ENCODE data around the gene DDR1.
A peak's percentile ranks its signal among the peaks of the same experiment; 100 is the strongest.
"Not testable (repeated sequence)": the region's sequence is repeated elsewhere in the genome, so short reads cannot be mapped to it uniquely, and the experiment has no call there.

Gene DDR1

DNA sequence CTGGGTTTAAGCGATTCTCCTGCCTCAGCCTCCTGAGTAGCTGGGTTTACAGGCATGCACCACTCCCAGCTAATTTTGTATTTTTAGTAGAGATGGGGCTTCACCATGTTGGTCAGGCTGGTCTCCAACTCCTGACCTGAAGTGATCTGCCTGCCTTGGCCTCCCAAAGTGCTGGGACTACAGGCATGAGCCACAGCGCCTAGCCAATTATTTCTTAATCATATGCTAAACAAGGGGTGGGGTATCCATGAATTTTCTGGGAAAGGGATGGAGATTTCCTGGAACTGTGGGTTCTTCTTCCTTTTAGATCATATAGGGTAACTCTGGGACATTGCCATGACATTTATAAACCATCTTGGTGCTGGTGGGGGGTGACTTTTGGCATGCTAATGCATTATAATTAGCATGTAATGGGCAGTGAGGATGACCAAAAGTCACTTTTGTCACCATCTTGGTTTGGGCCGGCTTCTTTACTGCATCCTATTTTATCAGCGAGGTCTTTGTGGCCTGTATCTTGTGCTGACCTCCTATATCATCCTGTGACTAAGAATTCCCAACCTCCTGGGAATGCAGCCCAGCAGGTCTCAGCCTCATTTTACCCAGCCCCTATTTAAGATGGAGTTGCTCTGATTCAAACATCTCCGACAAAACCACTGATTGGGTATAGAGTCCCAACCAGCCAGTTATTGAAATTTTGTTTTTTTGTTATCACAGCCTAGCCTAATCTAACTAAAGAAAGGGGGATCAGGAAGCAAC, 29.9 kb upstream of the DDR1 start:
- DNase-seq, result no peak

DNA sequence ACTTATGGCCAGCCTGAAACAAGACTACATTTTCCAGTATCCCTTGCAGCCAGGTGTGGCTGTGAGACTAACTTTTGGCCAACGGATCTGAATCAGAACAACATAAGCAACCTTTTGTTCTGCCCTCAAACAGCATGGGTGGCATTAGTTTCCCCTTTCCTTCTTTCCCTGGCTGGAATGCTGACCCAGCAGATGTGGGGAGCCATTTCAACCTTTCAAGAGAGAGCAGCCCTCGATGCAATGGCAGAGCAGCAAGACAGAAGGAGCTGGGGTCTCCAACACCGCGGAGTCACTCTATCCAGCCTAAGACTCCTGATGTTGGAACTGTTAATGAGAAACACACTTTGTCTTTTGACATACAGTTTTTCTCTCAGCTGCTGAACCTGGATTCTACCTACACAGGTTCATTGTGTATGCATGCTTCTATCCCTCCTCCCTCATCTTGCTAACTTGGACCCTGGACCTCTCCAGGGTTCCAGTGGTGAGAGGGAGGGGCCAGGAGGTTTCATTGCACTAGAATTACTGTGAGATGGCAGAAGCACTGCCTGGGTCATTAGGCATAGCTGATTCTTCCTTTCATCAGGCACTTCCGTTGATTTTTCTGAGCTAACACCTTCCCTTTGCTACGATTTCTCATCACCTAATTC, 28.8 kb upstream of the DDR1 start:
- no peak for DNase-seq

DNA sequence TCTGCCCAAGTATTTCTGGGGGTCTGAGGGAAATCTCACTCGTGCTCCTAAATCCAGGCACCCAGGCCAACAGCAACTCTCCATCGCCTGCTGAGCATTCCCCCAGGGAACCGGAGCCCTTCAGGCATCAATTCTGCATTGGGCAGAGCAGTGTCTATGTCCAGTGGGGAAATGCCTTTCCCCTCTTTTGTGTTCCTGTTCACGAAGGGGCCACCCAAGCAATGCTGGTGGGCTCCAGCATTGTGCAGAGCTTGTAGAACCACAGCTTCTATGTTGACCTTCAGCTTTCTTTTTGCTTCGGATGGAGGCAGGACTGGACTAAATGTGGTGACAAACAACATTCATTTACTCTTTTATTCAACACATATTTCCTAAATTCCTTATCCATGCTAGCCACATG, 27.2 kb upstream of the DDR1 start:
- DNase-seq, result no peak

DNA sequence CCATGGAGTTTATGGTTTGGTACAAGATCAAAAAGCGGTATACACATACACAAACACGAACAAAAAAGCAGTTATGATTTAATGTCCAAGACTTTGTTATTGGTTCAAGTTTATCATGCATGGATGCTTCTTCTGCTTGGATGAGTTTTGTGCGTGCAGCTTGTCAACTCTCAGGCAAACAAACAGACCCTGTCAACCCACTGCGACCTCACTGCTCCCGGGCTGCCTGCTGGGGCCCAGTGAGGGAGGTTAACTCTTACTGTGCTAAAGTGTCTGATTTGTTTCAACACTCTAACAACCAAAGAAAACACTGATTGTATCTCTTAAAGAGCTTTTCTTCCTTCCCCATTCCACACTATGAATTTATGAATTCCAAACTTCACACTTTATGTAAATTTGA, 26.8 kb upstream of the DDR1 start:
- DNase-seq, result no peak

DNA sequence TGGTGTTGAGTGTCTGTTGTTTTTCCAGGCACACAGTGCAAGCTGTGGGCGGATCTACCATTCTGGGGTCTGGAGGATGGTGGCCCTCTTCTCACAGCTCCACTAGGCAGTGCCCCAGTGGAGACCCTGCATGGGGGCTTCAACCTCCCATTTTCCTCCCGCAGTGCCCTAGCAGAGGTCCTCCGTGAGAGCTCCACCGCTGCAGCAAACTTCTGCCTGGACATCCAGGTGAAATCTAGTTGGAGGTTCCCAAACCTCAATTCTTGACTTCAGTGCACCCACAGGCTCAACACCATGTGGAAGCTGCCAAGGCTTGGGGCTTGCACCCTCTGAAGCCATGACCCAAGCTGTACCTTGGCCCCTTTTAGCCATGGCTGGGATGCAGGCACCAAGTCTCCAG, 24.6 kb upstream of the DDR1 start:
- not testable (repeated sequence) for DNase-seq

DNA sequence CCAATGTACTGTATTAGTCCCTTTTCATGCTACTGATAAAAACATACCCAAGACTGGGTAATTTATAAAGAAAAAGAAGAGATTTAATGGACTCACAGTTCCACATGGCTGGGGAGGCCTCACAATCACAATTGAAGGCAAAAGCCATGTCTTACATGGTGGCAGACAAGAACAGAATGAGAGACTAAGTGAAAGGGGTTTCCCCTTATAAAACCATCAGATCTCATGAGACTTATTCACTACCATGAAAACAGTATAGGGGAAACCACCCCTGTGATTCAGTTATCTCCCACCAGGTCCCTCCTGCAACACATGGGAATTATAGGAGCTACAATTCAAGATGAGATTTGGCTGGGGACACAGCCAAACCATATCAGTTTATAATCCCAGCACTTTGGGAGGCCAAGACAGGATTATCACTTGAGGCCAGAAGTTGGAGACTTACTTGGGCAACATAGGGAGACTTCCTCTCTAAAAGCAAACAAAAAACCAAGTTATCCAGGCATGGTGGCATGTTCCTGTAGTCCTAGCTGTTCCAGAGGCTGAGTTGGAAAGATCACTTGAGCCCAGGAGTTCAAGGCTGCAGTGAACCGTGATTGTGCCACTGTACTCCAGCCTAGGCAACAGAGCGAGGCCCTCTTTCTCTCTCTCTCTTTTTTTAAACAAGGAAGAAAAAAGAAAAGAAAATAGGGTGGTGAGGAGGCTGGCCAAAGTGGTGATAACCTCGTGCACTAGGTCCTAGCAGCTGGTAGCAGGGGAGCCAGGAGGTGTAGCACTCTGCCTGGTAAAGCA, 22.9 kb upstream of the DDR1 start:
- DNase-seq, result no peak

DNA sequence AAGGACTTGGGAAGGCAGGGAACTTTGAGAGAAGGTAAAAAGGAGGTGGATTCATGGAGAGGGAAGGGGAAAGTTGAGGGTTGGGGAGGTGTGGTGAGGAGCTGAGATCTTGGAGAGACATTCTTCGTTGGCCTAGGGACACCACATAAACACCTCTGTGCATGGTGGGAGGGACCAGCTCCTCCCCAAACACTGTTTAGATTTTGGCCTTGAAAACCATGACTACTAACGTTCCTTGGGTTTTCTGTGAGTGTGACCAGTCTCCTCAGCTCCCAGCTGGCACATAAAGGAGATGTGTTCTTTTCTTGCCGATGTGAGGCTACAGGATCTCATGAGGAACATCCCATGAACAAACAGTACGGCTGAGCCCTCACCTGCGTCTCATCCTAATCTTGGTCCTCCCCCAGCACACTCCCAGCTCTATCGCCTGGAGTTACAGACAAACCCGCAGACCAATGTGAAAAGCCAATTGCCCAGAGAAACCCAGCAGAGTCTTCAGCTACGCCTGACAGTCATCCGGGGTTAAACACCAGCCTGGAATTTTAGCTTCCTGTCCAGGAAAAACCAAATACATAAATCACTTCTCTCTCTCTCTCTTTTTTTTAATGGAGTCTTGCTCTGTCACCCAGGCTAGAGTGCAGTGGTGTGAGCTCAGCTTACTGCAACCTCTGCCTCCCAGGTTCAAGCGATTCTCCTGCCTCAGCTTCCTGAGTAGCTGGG, 22.0 kb upstream of the DDR1 start:
- DNase-seq, result no peak

DNA sequence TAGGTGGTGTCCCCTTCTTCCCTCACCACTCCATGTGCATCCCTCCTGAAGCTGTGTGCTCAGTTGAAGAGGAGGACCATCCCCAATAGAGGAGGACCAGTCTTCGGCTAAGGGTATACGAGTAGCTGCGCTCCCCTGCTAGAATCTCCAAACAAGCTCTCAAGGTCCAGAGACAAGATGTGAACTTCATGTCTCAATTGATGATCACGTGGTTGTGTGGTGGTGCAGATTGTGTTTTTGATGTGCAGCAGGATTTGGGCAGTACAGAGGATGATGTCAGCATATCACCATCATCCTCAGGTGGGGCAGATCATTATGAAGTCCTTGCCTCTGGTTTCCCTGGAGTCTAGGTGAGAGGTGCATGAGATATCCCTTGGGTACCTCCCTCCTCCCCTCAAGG, 20.0 kb upstream of the DDR1 start:
- no peak for DNase-seq

DNA sequence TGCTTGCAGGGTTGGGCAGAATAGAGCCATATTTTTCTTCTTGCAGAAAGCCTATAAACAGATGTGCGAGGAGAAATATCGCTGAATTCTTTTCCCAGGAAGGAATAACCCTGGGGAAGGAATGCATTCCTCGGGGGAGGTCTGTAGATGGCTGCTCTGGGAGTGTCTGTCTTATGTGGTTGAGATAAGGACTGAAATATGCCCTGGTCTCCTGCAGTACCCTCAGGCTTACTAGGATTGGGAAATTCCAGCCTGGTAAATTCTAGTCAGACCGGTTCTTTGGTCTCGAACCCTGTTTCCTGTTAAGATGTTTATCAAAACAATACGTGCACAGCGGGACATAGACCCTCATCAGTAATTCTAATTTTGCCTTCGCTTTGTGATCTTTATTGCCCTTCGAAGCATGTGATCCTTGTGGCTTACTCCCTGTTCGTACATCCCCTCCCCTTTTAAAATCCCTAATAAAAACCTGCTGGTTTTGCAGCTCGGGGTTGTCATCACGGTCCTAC, 15.0 kb upstream of the DDR1 start:
- not testable (repeated sequence) for DNase-seq

DNA sequence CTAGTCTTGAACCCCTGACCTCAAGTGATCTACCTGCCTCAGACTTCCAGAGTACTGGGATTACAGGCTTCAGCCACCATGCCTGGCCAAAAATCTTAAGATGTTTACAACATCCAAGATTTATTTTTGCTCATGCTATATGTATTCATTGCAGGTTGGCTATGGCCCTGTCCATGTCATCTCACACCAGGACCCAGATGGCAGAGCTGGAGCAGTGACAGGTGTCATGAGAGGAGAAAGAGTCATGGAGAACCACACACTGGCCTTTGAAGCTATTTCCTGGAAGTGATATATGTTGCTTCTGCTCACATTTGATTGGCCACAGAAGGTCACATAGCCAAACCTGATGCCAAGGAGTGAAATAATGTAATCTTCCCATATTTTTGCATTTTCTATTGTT, 13.8 kb upstream of the DDR1 start:
- DNase-seq, result no peak

DNA sequence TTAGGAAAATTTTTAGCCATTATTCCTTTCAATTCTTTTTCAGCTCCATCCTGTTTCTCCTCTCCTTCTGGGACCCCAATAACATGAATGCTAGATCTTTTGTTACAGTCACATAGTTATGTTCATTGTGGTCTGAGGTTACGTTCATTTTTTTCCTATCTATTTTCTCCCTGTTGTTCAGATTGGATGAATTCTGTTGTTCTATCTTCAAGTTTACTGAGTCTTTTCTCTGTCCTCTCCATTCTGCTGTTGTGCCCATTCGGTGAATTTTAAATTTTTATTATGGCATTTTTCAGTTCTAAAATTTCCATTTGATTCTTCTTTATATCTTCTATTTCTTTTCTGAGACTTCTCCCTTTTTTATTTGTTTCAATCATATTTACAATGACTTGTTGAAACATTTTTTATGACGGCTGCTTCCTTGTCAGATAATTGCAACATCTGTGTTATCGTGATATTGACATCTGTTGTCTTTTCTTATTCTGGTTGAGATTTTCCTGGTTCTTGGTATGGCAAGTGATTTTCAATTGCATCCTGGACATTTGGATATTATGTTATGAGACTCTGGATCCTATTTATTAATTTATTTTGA, 12.6 kb upstream of the DDR1 start:
- no peak for DNase-seq

DNA sequence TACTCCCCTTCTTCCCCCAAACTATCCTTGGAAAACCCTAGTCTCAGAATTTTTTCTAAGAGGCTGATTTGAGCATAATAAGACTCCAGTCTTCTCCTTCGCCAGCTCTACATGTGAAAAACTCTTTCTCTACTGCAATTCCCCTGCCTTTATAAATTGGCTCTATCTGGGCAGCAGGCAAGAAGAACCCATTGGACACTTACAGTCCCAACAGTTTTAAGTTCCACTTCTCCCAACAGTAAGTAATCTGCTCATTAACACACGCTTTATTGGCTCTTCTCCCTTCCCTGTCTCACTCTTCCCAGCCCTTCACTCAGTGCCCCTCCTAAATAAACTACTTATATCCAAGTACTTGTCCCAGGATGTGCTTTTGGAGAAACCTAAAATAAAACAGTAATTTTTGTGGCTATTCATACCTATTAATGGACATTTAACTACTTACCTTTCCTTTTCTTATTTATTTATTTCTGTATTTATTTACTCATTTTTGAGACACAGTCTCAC, 11.1 kb upstream of the DDR1 start:
- no peak for DNase-seq

DNA sequence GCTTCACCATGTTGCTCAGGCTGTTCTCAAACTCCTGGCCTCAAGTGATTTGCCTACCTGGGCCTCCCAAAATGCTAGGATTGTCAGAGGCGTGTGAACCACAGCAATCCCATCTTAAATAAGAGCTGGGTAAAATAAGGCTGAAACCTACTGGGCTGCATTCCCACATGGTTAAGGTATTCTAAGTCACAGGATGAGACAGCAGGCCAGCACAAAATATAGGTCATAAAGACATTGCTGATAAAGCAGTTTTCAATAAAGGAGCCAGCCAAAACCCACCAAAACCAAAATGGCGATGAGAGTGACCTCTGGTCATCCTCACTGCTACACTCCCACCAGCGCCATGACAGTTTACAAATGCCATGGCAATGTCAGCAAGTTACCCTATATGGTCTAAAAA, 10.5 kb upstream of the DDR1 start:
- not testable (repeated sequence) for DNase-seq

DNA sequence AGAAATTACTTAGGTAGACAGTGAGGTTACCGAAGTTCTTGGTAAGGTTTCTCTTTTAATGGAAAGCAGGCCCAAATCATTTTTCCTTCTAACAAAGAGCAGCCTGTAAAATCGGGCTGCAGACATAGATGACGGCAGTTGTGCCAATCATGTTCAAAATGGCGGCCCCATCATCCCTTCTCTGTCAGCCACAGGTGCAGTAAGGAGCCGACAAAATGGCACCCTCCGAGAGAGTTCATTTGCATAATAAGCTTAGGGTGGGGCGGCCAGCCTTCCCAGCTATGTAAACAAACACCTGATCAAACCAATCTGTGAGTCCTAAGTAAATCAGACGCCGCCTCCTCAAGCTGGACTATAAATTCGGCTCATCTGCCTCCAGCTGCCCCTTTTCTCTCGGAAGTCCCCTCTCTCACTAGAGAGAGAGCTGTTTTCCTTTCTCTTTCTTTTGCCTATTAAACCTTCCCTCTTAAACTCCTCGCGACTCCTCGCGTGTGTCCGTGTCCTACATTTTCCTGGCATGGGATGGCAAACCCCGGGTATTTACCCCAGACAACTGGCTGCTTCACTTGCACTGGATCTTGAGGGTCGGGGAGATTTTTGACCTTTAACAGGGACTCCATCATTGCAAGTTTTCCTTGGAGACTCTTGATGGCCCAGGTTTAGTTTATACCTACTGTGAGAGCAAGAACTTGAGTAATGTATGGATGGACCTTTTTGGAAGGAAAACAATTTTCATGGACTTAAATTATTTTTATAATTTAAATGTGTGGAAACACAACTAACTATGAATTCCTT, 8.9 kb upstream of the DDR1 start:
- DNase-seq, result no peak

DNA sequence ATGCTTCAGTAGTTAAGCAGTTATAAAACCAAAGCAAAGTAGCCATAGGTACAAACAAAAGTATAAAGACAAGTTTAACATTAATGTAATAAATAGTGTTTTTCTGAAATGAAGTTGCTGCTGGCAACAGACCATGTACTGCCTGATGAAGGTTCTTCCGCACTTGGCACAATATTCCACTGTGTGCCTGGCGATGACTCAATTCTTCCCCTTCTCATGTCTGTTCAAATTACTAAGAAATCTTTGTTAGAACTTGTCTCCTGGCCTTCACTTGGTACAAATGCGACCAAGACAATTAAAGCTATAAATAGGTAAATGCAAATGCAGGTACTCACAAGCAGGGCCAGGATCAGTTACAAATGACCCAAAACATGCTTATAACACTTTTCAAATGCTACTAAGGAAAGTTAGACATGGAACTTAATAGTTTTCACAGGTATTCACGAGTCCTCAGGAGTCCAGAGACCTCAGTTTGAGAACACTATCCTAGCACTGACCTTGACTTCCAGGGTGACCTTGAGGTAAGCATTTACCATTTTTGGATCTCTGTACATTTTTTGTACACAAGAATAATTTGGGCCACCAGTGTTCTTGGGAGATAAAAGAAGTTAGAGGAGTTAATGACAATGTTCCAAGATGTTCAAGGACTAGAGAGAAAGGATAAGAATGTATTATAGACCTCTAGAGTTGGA, 8.1 kb upstream of the DDR1 start:
- DNase-seq, result no peak

DNA sequence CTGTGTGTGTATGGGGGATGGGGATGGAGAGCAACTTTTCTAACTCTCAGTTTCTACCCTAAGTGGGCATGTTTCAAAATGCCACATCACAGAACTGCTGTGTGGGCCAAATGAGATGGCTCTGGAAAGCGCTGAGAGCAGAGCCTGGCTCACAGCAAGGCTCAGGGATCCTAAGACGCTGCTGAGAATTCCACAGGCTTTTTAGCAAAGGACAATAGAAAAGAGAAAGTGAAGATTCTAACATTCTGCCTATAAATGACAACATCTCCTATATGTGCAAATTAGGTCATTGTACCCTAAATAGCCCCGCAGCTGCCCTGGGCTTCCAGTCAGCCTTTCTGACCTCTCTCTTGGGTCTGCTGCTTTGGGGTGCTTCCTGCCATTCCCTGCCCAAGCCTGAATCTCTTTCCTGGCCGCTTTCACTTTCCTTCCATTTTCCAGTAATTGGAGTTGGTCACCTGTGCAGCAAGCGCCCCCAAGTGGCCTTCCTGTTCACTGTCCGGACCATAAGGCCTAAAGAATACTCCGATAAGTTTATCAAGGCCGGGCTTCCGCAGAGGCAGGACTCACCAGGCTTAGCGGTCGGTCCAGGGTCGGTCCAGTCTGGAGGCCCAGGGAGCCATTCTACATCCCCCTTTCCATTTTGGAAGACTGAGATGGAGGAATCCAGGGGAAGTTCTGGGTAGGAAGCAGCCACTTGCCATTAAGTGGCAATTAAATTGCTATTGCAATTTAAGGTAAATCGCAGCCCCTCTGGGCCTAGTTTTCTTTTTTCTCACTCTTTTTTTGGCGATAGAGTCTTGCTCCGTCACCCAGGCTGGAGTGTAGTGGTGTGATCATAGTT, 6.7 kb upstream of the DDR1 start:
- peak in 12 of 14 donors; percentile 48 to 86 (median 78) for DNase-seq

DNA sequence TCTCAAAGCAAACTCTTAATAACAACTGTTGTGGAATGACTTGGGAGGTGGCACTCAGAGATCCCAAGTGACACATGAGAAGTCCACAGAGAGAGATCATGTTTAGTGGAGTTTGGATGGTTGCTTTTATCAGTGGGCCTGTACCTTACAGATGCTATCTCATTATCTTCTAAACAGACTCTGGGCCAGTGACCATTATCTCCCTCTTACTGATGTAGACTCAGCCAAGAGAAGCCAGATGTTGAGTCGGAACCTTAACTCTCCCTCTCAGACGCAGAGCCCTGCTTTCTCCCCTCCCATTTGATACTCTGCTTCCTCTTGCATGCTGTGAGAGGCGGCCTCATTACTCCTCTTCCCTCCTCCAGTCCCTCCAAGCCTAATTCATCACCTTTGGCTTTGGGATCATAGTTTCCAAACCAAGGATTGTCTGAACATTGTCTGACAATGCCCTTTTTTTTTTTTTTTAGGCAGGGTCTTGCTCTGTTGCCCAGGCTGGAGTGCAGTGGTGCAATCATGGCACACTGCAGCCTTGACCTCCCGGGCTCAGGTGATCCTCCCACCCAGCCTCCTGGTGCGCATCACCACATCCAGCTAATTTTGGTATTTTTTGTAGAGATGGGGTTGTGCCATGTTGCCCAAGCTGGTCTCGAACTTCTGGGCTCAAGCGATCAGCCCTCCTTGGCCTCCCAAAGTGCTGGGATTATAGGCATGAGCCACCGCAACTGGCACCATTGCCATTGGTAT, 4.5 kb upstream of the DDR1 start:
- DNase-seq, result no peak

DNA sequence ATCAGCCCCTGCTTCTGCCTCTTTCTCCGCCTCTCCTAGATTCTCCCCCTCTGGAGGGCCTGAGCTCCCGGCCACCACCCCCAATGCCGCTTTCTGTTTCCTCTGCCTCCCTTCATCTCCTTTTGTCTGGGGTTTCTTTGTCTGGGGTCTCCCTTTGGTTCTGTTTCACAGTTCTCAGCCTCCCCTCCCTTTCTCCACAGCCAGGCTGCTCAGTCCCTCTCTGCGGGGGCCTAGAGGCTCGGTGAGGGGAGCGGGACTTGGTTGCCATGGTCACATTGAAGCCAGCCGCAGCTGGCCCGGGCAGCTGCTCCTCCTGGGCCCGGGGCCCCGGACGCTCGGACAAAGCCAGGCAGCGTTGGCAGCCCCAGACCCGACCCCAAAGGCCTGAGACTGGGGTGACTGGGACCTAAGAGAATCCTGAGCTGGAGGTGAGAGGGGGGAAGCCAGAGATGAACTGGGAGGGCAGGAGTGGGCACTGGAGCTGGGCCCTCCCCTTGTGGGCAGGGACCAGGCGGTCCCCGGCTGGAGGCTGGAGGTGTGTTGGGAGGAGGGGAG, 3.5 kb upstream of the DDR1 start:
- DNase-seq, result peak in 10 of 14 donors; percentile 22 to 84 (median 66)

Measured in C1 segment of cervical spinal cord (tissue), 14 donors.